CD4-positive, CD25-positive, alpha-beta regulatory T cell (primary cell): Measurements from ENCODE around the gene CPSF4. TPM values are rescaled to one million over a fixed set of nuclear protein-coding genes. Genes with fewer than 3 reads are reported as not detected.

Source experiments
- polyA plus RNA-seq, 4 donors: library from polyadenylated mRNA; unstranded; fragments of 300-500 nt; fragmentation: Illumina TruSeq; gene quantifications; one replicate each; pipeline ENCODE4 v1.2.3, GENCODE V29; 2021
- total RNA-seq: library from RNA; stranded (reverse); gene quantifications from one replicate; pipeline ENCODE4 v1.2.3, GENCODE V29; 2022

Gene CPSF4
- total and polyA plus RNA-seq, 5 donors from 2014 or later = 19.4 to 43.7 (median 24.1) TPM

Other genes starting within 250 kb of the CPSF4 start
- not detected for gene KPNA7, start 230.8 kb upstream of the CPSF4 start, total RNA-seq
- not detected for gene KPNA7, start 230.8 kb upstream of the CPSF4 start, polyA plus RNA-seq
- not detected for gene MYH16, start 166.1 kb upstream of the CPSF4 start, total RNA-seq
- gene MYH16, start 166.1 kb upstream of the CPSF4 start, polyA plus RNA-seq = not detected
- gene ARPC1A, start 113.0 kb upstream of the CPSF4 start, total RNA-seq = 42.5 TPM
- 10 to 100 TPM; 70.2 to 79.0 (median 75.9) TPM for gene ARPC1A, start 113.0 kb upstream of the CPSF4 start, polyA plus RNA-seq
- 205 TPM for gene ARPC1B, start 64.2 kb upstream of the CPSF4 start, total RNA-seq
- gene ARPC1B, start 64.2 kb upstream of the CPSF4 start, polyA plus RNA-seq = 100 to 1,000 TPM; 602 to 898 (median 659) TPM
- 52.8 TPM for gene PDAP1, start 30.3 kb upstream of the CPSF4 start, total RNA-seq
- 10 to 100 TPM; 17.2 to 27.5 (median 19.7) TPM for gene PDAP1, start 30.3 kb upstream of the CPSF4 start, polyA plus RNA-seq
- gene BUD31, start 30.0 kb upstream of the CPSF4 start, total RNA-seq = 130 TPM
- 100 to 1,000 TPM; 175 to 251 (median 224) TPM for gene BUD31, start 30.0 kb upstream of the CPSF4 start, polyA plus RNA-seq
- gene PTCD1, start 145 bp upstream of the CPSF4 start, total RNA-seq = 3.2 TPM
- gene PTCD1, start 145 bp upstream of the CPSF4 start, polyA plus RNA-seq = 1 to 10 TPM in 3 of 4 donors, under 1 TPM in 1; 0.91 to 3.8 (median 3.1) TPM
- gene ATP5MF, start 27.2 kb downstream of the CPSF4 start, total RNA-seq = 117 TPM
- gene ATP5MF, start 27.2 kb downstream of the CPSF4 start, polyA plus RNA-seq = 100 to 1,000 TPM; 433 to 595 (median 475) TPM
- 15.8 TPM for gene ZNF789, start 33.9 kb downstream of the CPSF4 start, total RNA-seq
- 1 to 10 TPM; 4.2 to 6.9 (median 6.2) TPM for gene ZNF789, start 33.9 kb downstream of the CPSF4 start, polyA plus RNA-seq
- 224 TPM for gene ZNF394, start 61.3 kb downstream of the CPSF4 start, total RNA-seq
- 10 to 100 TPM; 53.9 to 72.0 (median 69.4) TPM for gene ZNF394, start 61.3 kb downstream of the CPSF4 start, polyA plus RNA-seq
- 5.8 TPM for gene ZKSCAN5, start 65.7 kb downstream of the CPSF4 start, total RNA-seq
- gene ZKSCAN5, start 65.7 kb downstream of the CPSF4 start, polyA plus RNA-seq = 1 to 10 TPM; 2.8 to 5.0 (median 4.2) TPM
- gene FAM200A, start 113.2 kb downstream of the CPSF4 start, total RNA-seq = 3.1 TPM
- gene FAM200A, start 113.2 kb downstream of the CPSF4 start, polyA plus RNA-seq = 10 to 100 TPM in 1 of 4 donors, 1 to 10 TPM in 3; 3.6 to 10.8 (median 5.2) TPM
- gene ZNF655, start 119.7 kb downstream of the CPSF4 start, total RNA-seq = 148 TPM
- 100 to 1,000 TPM in 1 of 4 donors, 10 to 100 TPM in 3; 89.9 to 121 (median 95.5) TPM for gene ZNF655, start 119.7 kb downstream of the CPSF4 start, polyA plus RNA-seq
- 1.1 TPM for gene TMEM225B, start 159.3 kb downstream of the CPSF4 start, total RNA-seq
- 1 to 10 TPM in 2 of 4 donors, under 1 TPM in 2; 0.67 to 2.3 (median 1.00) TPM for gene TMEM225B, start 159.3 kb downstream of the CPSF4 start, polyA plus RNA-seq
- gene ZSCAN25, start 178.0 kb downstream of the CPSF4 start, total RNA-seq = 47.3 TPM
- gene ZSCAN25, start 178.0 kb downstream of the CPSF4 start, polyA plus RNA-seq = 10 to 100 TPM in 3 of 4 donors, 1 to 10 TPM in 1; 9.9 to 20.4 (median 14.0) TPM
- gene CYP3A5, start 241.1 kb downstream of the CPSF4 start, total RNA-seq = not detected
- gene CYP3A5, start 241.1 kb downstream of the CPSF4 start, polyA plus RNA-seq = under 1 TPM; 0.24 to 0.92 (median 0.74) TPM